Endothelial cell of umbilical vein (primary cell): ENCODE results near the gene USH2A.

Experiments used
- EZH2 ChIP-seq: IDR thresholded peaks from 2 replicates; pipeline ENCODE4 v1.6.1; 2012; ENCODE audit warnings: borderline replicate concordance, low read depth, mild to moderate bottlenecking, moderate library complexity, low read length, inconsistent platforms; ENCODE audit not compliant: severe bottlenecking
- FOS ChIP-seq: IDR thresholded peaks from 2 replicates; pipeline ENCODE4 v1.6.1; 2011; ENCODE audit warnings: mild to moderate bottlenecking, low read length, moderate library complexity, borderline replicate concordance; ENCODE audit not compliant: insufficient read depth
- GATA2 ChIP-seq: IDR thresholded peaks from 2 replicates; pipeline ENCODE4 v1.7.0; 2011; ENCODE audit warnings: low read depth, mild to moderate bottlenecking, moderate library complexity, mixed read lengths, low read length; ENCODE audit not compliant: insufficient read length, insufficient read depth
- MYC ChIP-seq: IDR thresholded peaks from one replicate; pipeline ENCODE4 v1.6.1; 2011; ENCODE audit warnings: mild to moderate bottlenecking, low read depth, low read length
- POLR2A ChIP-seq: IDR thresholded peaks from 2 replicates; pipeline ENCODE4 v1.6.1; 2012; ENCODE audit warnings: low read depth, mild to moderate bottlenecking, control low read depth, low read length
- POLR2AphosphoS5 ChIP-seq: IDR thresholded peaks from 2 replicates; pipeline ENCODE4 v1.6.1; 2012; ENCODE audit warnings: low read depth, mild to moderate bottlenecking, control low read depth, low read length, moderate library complexity; ENCODE audit not compliant: insufficient read depth
- TF ChIP-seq, protein P1 (sequence below), 2 donors: IDR thresholded peaks; 1 replicate in 1 of 2; 2 replicates in 1 of 2; pipeline ENCODE4 v1.5.1; 2011; ENCODE audit warnings: low read length in 2 of 2, mild to moderate bottlenecking in 2 of 2, moderate library complexity in 2 of 2, control low read depth in 1 of 2, inconsistent platforms in 1 of 2, low read depth in 1 of 2; ENCODE audit not compliant: insufficient read depth in 1 of 2; ENCODE audit errors: extremely low read depth in 1 of 2
- TF ChIP-seq, protein P2 (sequence below): IDR thresholded peaks from 2 replicates; pipeline ENCODE4 v1.6.1; 2011; ENCODE audit not compliant: insufficient read depth, insufficient read length

DNA sequence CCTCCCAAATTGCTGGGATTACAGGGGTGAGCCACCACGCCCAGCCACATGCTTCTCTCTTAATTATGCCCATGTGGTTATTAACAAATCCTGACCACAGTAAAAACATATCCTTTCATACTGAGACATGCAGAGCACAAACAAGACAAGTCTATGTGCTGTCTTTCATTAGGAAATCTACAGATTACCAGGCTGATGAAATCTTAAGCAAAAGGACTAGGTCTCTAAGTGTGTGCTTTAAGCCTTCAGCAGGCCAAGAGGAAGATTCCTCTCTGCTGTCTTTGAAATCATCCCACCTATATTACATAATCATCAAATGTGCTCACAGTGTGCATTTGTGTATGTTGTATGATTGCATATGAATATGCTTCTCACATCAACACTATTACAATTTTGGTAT is 436.8 kb downstream of the USH2A start:
- TF ChIP-seq, protein P1, sequence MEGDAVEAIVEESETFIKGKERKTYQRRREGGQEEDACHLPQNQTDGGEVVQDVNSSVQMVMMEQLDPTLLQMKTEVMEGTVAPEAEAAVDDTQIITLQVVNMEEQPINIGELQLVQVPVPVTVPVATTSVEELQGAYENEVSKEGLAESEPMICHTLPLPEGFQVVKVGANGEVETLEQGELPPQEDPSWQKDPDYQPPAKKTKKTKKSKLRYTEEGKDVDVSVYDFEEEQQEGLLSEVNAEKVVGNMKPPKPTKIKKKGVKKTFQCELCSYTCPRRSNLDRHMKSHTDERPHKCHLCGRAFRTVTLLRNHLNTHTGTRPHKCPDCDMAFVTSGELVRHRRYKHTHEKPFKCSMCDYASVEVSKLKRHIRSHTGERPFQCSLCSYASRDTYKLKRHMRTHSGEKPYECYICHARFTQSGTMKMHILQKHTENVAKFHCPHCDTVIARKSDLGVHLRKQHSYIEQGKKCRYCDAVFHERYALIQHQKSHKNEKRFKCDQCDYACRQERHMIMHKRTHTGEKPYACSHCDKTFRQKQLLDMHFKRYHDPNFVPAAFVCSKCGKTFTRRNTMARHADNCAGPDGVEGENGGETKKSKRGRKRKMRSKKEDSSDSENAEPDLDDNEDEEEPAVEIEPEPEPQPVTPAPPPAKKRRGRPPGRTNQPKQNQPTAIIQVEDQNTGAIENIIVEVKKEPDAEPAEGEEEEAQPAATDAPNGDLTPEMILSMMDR (IDR thresholded peaks at IDR 0.05; ENCODE audit: extremely low read depth in 1 of 2, insufficient read depth in 1 of 2, low read depth in 1 of 2, low read length in 2 of 2) = no peak
- no peak for TF ChIP-seq POLR2A
- TF ChIP-seq POLR2AphosphoS5 = no peak
- no peak for TF ChIP-seq MYC
- no peak for TF ChIP-seq EZH2
- TF ChIP-seq, protein P2, sequence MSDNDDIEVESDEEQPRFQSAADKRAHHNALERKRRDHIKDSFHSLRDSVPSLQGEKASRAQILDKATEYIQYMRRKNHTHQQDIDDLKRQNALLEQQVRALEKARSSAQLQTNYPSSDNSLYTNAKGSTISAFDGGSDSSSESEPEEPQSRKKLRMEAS = no peak
- no peak for TF ChIP-seq FOS
- no peak for TF ChIP-seq GATA2
